ENCODE measurements around the gene SCFD2. TPM values are rescaled to one million over a fixed set of nuclear protein-coding genes. Genes with fewer than 3 reads are reported as not detected.
"Not testable (repeated sequence)": the region's sequence is repeated elsewhere in the genome, so short reads cannot be mapped to it uniquely, and the experiment has no call there.

SCFD2 gene
- polyA plus RNA-seq, 1 donor = 10.3 TPM

- DNase-seq = peak; percentile 59
Observed at GRCh38 chr4:53185869-53186585, 179.8 kb downstream of the SCFD2 start.

GRCh38 chr4:53183754-53184153 is 182.1 kb downstream of the SCFD2 start:
- DNase-seq = no peak

GRCh38 chr4:53177751-53178150 is 188.1 kb downstream of the SCFD2 start:
- not testable (repeated sequence) for DNase-seq

GRCh38 chr4:53175640-53176039 is 190.2 kb downstream of the SCFD2 start:
- no peak for DNase-seq

GRCh38 chr4:53174823-53175222 is 191.0 kb downstream of the SCFD2 start:
- DNase-seq = no peak

- DNase-seq = no peak
Observed at GRCh38 chr4:53173576-53173975, 192.3 kb downstream of the SCFD2 start.

- no peak for DNase-seq
Observed at GRCh38 chr4:53171797-53172196, 194.1 kb downstream of the SCFD2 start.

- DNase-seq = no peak
Observed at GRCh38 chr4:53169695-53170617, 195.9 kb downstream of the SCFD2 start.

GRCh38 chr4:53168228-53168627 is 197.6 kb downstream of the SCFD2 start:
- DNase-seq = no peak

GRCh38 chr4:53162969-53163368 is 202.9 kb downstream of the SCFD2 start:
- no peak for DNase-seq

- DNase-seq = peak; percentile 44
Observed at GRCh38 chr4:53161787-53162433, 204.0 kb downstream of the SCFD2 start.

- peak; percentile 76 for DNase-seq
Observed at GRCh38 chr4:53161051-53161786, 204.6 kb downstream of the SCFD2 start.

- no peak for DNase-seq
Observed at GRCh38 chr4:53156896-53157295, 209.0 kb downstream of the SCFD2 start.

- no peak for DNase-seq
Observed at GRCh38 chr4:53152467-53152866, 213.4 kb downstream of the SCFD2 start.

- no peak for DNase-seq
Observed at GRCh38 chr4:53151489-53151788, 214.4 kb downstream of the SCFD2 start.

GRCh38 chr4:53150631-53151488 is 215.0 kb downstream of the SCFD2 start:
- DNase-seq = no peak

GRCh38 chr4:53147711-53148110 is 218.2 kb downstream of the SCFD2 start:
- no peak for DNase-seq

- DNase-seq = no peak
Observed at GRCh38 chr4:53147197-53147596, 218.7 kb downstream of the SCFD2 start.

GRCh38 chr4:53141308-53141707 is 224.6 kb downstream of the SCFD2 start:
- DNase-seq = no peak

GRCh38 chr4:53139256-53139655 is 226.6 kb downstream of the SCFD2 start:
- DNase-seq = not testable (repeated sequence)

- no peak for DNase-seq
Observed at GRCh38 chr4:53137468-53137867, 228.4 kb downstream of the SCFD2 start.

- no peak for DNase-seq
Observed at GRCh38 chr4:53136954-53137353, 228.9 kb downstream of the SCFD2 start.
